ENCODE results near the gene TOP1.

Gene TOP1

DNA sequence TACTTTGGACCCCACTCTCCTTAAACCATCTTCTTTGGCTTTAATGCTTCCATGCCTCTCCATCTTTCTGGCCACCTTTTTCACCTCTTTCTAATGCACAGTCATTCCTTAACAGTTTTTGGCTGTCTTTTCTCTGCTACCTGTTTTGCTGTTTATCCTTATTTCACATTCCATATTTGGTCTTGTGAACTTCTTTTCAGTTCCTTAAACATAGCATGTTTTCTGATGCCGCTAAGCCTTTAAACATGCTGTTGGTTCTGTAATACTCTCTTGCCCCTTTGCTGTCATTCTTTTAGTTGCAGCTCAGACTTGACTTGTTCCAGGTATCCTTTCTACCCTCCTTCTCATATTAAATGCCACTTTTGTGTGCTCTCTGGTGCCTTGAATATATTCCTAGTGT is 35.8 kb downstream of the TOP1 start (continued):
- no peak for TF ChIP-seq ZSCAN4 (tag by site-specific recombination; IDR thresholded peaks at IDR 0.05)
- no peak for TF ChIP-seq ZNF548 (tag by site-specific recombination; IDR thresholded peaks at IDR 0.05)
- no peak for TF ChIP-seq OVOL3 (tag by site-specific recombination; IDR thresholded peaks at IDR 0.05)

- Histone ChIP-seq H3K4me1 (ENCODE audit: control insufficient read depth, insufficient read depth, low read length) (no peaks in the 10 kb centered on the region), H3K9me3 (ENCODE audit: control insufficient read depth, insufficient read depth, low read depth, low read length) (no peaks in the 10 kb centered on the region), H3K36me3 (ENCODE audit: control insufficient read depth in 2 of 2, insufficient read depth in 1 of 2, low read length in 2 of 2) (peaks cover 0 to 35% of the 10 kb centered on the region in 2 experiments; a peak in 2 of 3 replicates), H3K4me3 (ENCODE audit: low read depth, low read length) (no peak overlapping the region), H3K27ac (ENCODE audit: extremely low read depth, low read depth, low read length) (no peak overlapping the region)
- POLR2A ChIA-PET: interaction anchor here (0.6 kb wide), 1 partner anchor 77 kb away, joined by 3 read pairs; no protein-coding TSS in a partner anchor
- CTCF ChIA-PET: interaction anchor here (0.6 to 1.1 kb wide), 2 partner anchors 11 to 78 kb away, joined by 3 to 4 read pairs; no protein-coding TSS in a partner anchor
- no peak for TF ChIP-seq ZNF654 (tag by site-specific recombination; IDR thresholded peaks at IDR 0.05; ENCODE audit: low read depth)
- TF ChIP-seq MYNN (tag by site-specific recombination; IDR thresholded peaks at IDR 0.05; ENCODE audit: borderline replicate concordance): no peak
- no peak for TF ChIP-seq ZNF830 (tag by site-specific recombination; IDR thresholded peaks at IDR 0.05; ENCODE audit: low read depth)
- TF ChIP-seq, protein P1, sequence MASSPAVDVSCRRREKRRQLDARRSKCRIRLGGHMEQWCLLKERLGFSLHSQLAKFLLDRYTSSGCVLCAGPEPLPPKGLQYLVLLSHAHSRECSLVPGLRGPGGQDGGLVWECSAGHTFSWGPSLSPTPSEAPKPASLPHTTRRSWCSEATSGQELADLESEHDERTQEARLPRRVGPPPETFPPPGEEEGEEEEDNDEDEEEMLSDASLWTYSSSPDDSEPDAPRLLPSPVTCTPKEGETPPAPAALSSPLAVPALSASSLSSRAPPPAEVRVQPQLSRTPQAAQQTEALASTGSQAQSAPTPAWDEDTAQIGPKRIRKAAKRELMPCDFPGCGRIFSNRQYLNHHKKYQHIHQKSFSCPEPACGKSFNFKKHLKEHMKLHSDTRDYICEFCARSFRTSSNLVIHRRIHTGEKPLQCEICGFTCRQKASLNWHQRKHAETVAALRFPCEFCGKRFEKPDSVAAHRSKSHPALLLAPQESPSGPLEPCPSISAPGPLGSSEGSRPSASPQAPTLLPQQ (tag by site-specific recombination; IDR thresholded peaks at IDR 0.05): no peak
- TF ChIP-seq ZNF155 (tag by site-specific recombination; IDR thresholded peaks at IDR 0.05): no peak
- TF ChIP-seq ZNF585B (tag by site-specific recombination; IDR thresholded peaks at IDR 0.05): no peak
- no peak for TF ChIP-seq ZNF473 (tag by site-specific recombination; IDR thresholded peaks at IDR 0.05)
These were observed 37.1 kb downstream of the TOP1 start for GRCh38 chr20:41065716-41066115.

DNA sequence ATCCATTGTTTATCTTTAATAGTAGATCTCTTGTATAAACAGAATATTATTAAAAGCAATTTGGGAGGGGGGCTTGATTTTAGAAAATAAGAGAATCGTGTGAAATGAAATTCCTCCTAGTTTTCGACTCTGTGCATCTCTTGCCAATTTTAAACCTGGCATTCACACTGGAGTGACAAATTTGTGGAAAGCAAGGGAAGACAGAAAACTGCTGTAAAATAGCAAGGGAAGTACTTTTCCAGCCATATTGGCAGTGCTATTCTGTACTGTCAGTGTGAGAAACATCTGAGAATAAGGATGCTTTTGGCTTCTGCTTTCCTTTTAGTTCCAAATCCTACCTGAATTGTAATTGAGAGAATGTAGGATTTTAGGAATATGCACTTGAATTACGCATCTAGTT is 40.2 kb downstream of the TOP1 start:
- no peak overlapping the region for H3K27ac ChIP-seq (ENCODE audit: extremely low read depth, low read depth, low read length)
- H3K4me3 ChIP-seq (ENCODE audit: low read depth, low read length): no peak overlapping the region
- CTCF ChIA-PET: interaction anchor here (1.0 kb wide), 1 partner anchor 101 kb away, joined by 3 read pairs; no protein-coding TSS in a partner anchor
- H3K9me3 ChIP-seq (ENCODE audit: control insufficient read depth, insufficient read depth, low read depth, low read length): no peaks in the 10 kb centered on the region
- peaks cover 9% of the 10 kb centered on the region for H3K4me1 ChIP-seq (ENCODE audit: control insufficient read depth, insufficient read depth, low read length)
- POLR2A ChIA-PET: no interaction called here
- peaks cover 0 to 12% of the 10 kb centered on the region in 2 experiments; a peak in 2 of 3 replicates for H3K36me3 ChIP-seq (ENCODE audit: control insufficient read depth in 2 of 2, insufficient read depth in 1 of 2, low read length in 2 of 2)
- no peak for TF ChIP-seq ZNF354C (tag by site-specific recombination; IDR thresholded peaks at IDR 0.05; ENCODE audit: borderline replicate concordance, low read depth)
- no peak for TF ChIP-seq ZNF580 (tag by site-specific recombination; IDR thresholded peaks at IDR 0.05)
- no peak for TF ChIP-seq YY1 (tag by site-specific recombination; IDR thresholded peaks at IDR 0.05)
- TF ChIP-seq ZNF558 (tag by site-specific recombination; IDR thresholded peaks at IDR 0.05): no peak
- TF ChIP-seq ZNF433 (tag by site-specific recombination; IDR thresholded peaks at IDR 0.05; ENCODE audit: low read depth): no peak
- TF ChIP-seq, protein P2, sequence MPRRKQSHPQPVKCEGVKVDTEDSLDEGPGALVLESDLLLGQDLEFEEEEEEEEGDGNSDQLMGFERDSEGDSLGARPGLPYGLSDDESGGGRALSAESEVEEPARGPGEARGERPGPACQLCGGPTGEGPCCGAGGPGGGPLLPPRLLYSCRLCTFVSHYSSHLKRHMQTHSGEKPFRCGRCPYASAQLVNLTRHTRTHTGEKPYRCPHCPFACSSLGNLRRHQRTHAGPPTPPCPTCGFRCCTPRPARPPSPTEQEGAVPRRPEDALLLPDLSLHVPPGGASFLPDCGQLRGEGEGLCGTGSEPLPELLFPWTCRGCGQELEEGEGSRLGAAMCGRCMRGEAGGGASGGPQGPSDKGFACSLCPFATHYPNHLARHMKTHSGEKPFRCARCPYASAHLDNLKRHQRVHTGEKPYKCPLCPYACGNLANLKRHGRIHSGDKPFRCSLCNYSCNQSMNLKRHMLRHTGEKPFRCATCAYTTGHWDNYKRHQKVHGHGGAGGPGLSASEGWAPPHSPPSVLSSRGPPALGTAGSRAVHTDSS (tag by site-specific recombination; IDR thresholded peaks at IDR 0.05): no peak
- TF ChIP-seq ZNF837 (tag by site-specific recombination; IDR thresholded peaks at IDR 0.05): no peak
- no peak for TF ChIP-seq PRDM6 (tag by site-specific recombination; IDR thresholded peaks at IDR 0.05)
- no peak for TF ChIP-seq ZNF501 (tag by site-specific recombination; IDR thresholded peaks at IDR 0.05)
- no peak for TF ChIP-seq ZNF426 (tag by site-specific recombination; IDR thresholded peaks at IDR 0.05)
- TF ChIP-seq ZNF416 (tag by site-specific recombination; IDR thresholded peaks at IDR 0.05): no peak
- TF ChIP-seq, protein P3, sequence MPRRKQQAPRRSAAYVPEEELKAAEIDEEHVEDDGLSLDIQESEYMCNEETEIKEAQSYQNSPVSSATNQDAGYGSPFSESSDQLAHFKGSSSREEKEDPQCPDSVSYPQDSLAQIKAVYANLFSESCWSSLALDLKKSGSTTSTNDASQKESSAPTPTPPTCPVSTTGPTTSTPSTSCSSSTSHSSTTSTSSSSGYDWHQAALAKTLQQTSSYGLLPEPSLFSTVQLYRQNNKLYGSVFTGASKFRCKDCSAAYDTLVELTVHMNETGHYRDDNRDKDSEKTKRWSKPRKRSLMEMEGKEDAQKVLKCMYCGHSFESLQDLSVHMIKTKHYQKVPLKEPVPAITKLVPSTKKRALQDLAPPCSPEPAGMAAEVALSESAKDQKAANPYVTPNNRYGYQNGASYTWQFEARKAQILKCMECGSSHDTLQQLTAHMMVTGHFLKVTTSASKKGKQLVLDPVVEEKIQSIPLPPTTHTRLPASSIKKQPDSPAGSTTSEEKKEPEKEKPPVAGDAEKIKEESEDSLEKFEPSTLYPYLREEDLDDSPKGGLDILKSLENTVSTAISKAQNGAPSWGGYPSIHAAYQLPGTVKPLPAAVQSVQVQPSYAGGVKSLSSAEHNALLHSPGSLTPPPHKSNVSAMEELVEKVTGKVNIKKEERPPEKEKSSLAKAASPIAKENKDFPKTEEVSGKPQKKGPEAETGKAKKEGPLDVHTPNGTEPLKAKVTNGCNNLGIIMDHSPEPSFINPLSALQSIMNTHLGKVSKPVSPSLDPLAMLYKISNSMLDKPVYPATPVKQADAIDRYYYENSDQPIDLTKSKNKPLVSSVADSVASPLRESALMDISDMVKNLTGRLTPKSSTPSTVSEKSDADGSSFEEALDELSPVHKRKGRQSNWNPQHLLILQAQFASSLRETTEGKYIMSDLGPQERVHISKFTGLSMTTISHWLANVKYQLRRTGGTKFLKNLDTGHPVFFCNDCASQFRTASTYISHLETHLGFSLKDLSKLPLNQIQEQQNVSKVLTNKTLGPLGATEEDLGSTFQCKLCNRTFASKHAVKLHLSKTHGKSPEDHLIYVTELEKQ (tag by site-specific recombination; IDR thresholded peaks at IDR 0.05; ENCODE audit: borderline replicate concordance): no peak
- TF ChIP-seq SCRT2 (tag by site-specific recombination; IDR thresholded peaks at IDR 0.05): no peak
- TF ChIP-seq ZNF335 (tag by site-specific recombination; conservative IDR thresholded peaks at IDR 0.05): no peak
- TF ChIP-seq ZFP3 (tag by site-specific recombination; IDR thresholded peaks at IDR 0.05; ENCODE audit: low read depth): no peak

Data from HEK293 (cell line).